COR-L47 (cell line): ENCODE results near the gene RB1.
"Not testable (repeated sequence)": the region's sequence is repeated elsewhere in the genome, so short reads cannot be mapped to it uniquely, and the experiment has no call there.

ENCODE experiments used
- DNase-seq: peaks from one replicate; lab custom pipeline; 2025; lab: John Stamatoyannopoulos, UW

RB1 gene

GRCh38 chr13:48449656-48450055 lies 146.1 kb downstream of the RB1 start:
- no peak for DNase-seq

- DNase-seq = not testable (repeated sequence)
These were observed 147.6 kb downstream of the RB1 start for GRCh38 chr13:48451196-48451595.

GRCh38 chr13:48456546-48456945 lies 153.0 kb downstream of the RB1 start:
- no peak for DNase-seq

- no peak for DNase-seq
These were observed 154.2 kb downstream of the RB1 start for GRCh38 chr13:48457578-48458242.

- DNase-seq = no peak
These were observed 171.7 kb downstream of the RB1 start for GRCh38 chr13:48475230-48475629.

GRCh38 chr13:48476215-48476614 lies 172.7 kb downstream of the RB1 start:
- no peak for DNase-seq

GRCh38 chr13:48476686-48477085 lies 173.1 kb downstream of the RB1 start:
- DNase-seq = no peak

GRCh38 chr13:48477191-48477855 lies 173.8 kb downstream of the RB1 start:
- no peak for DNase-seq

- no peak for DNase-seq
These were observed 174.8 kb downstream of the RB1 start for GRCh38 chr13:48478391-48478790.

- DNase-seq = no peak
These were observed 180.0 kb downstream of the RB1 start for GRCh38 chr13:48483575-48483974.

GRCh38 chr13:48485432-48485831 lies 181.9 kb downstream of the RB1 start:
- no peak for DNase-seq

- no peak for DNase-seq
These were observed 182.8 kb downstream of the RB1 start for GRCh38 chr13:48486362-48486761.

- DNase-seq = no peak
These were observed 183.3 kb downstream of the RB1 start for GRCh38 chr13:48486836-48487235.

GRCh38 chr13:48487968-48488367 lies 184.4 kb downstream of the RB1 start:
- no peak for DNase-seq

GRCh38 chr13:48488995-48489394 lies 185.4 kb downstream of the RB1 start:
- DNase-seq = no peak

- DNase-seq = no peak
These were observed 186.1 kb downstream of the RB1 start for GRCh38 chr13:48489666-48490065.

- no peak for DNase-seq
These were observed 186.7 kb downstream of the RB1 start for GRCh38 chr13:48490241-48490640.

- DNase-seq = no peak
These were observed 188.0 kb downstream of the RB1 start for GRCh38 chr13:48491423-48492095.

- DNase-seq = no peak
These were observed 188.5 kb downstream of the RB1 start for GRCh38 chr13:48492096-48492440.

- no peak for DNase-seq
These were observed 189.0 kb downstream of the RB1 start for GRCh38 chr13:48492470-48493065.

- no peak for DNase-seq
These were observed 189.7 kb downstream of the RB1 start for GRCh38 chr13:48493066-48493765.

GRCh38 chr13:48493851-48494250 lies 190.3 kb downstream of the RB1 start:
- no peak for DNase-seq
